GM19025 (cell line): ENCODE measurements around the gene SLC17A5.
"Not testable (repeated sequence)": the region's sequence is repeated elsewhere in the genome, so short reads cannot be mapped to it uniquely, and the experiment has no call there.

Source experiments
- ATAC-seq: cut with Tn5 transposase; IDR thresholded peaks from one replicate; pipeline ENCODE4 v1.9.1; 2021; ENCODE audit warnings: mild to moderate bottlenecking, low read depth, moderate library complexity; ENCODE audit not compliant: unreplicated experiment

The SLC17A5 gene

GRCh38 chr6:73624896-73625295, 28.9 kb downstream of the SLC17A5 start:
- no peak for ATAC-seq

- not testable (repeated sequence) for ATAC-seq
Observed at GRCh38 chr6:73623480-73623879, 30.3 kb downstream of the SLC17A5 start.

GRCh38 chr6:73618082-73618481, 35.7 kb downstream of the SLC17A5 start:
- not testable (repeated sequence) for ATAC-seq

- ATAC-seq: no peak
Observed at GRCh38 chr6:73614802-73615201, 39.0 kb downstream of the SLC17A5 start.

DNA sequence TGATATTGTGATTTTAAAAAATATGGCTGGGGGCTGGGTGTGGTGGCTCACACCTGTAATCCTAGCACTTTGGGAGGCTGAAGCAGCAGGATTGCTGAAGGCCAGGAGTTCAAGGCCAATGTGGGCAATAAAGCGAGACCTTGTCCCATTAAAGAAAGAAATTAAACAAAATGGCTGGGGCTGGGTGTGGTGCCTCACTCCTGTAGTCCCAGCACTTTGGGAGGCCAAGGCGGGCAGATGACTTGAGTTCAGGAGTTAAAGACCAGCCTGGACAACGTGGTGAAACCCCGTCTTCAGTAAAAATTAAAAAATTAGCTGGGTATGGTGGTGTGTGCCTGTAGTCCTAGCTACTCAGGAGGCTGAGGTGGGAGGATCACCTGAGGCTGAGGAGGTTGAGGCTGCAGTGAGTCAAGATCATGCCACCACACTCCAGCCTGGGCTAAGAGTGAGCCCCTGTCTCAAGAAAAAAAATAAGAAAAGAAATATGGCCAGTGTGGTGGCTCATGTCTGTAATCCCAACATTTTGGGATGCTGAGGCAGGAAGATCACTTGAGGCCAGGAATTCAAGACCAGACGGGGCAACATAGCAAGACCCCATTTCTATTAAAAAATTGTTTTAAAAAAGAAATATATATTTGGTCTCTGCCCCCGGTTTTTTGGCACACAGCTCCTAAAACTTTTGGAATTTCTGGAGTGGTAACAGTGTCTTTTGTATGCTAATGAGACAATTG, 39.8 kb downstream of the SLC17A5 start:
- ATAC-seq: no peak

DNA sequence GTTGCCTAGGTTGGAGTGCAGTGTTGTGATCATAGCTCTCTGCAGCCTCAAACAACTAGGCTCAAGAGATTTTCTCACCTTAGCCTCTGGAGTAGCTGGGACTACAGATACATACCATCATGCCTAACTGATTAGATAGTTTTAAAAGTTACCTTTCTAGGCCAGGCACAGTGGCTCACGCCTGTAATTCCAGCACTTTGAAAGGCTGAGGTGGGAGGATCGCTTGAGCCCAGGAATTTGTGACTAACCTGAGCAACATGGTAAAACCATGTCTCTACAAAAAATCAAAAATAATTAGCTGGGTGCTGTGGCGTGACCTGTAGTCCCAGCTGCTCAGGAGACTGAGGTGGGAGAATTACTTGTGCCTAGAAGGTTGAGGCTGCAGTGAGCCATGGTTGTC, 41.2 kb downstream of the SLC17A5 start:
- ATAC-seq: no peak

DNA sequence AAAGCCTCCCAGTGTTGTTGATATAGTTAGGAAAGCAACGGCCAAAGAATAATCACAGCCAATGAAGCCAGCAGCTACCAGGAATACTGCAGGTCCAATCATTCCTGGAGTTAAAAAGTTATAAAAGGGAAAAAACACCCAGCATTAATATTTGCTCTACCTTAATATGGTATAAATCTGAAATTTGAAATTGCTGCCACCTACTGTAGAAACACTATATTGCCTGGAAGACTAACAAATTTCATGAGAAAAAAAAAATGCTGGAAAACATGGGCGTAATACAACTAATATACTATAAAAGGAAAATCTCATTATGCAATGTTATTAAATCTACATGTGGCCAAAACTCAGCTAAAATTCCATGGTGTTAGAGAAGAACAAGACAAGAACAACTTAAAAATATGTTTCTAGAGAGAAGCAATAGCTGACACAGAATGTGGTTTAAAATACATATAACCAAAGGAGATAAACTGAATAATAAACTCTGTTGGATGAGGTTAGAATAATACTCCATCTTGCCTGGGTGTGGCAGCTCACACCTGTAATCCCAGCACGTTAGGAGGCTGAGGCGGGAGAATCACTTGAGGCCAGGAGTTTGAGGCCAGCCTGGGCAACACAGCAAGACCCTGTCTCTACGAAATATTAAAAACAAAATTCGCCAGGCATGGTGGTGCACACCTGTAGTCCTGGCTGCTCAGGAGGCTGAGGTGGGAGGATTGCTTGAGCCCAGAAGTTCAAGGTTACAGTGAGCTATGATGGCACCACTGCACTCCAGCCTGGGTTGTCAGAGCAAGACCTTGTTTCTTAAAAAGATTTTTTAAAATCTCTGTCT, 43.1 kb downstream of the SLC17A5 start:
- ATAC-seq: no peak

- no peak for ATAC-seq
Observed at GRCh38 chr6:73608761-73609160, 45.0 kb downstream of the SLC17A5 start.

DNA sequence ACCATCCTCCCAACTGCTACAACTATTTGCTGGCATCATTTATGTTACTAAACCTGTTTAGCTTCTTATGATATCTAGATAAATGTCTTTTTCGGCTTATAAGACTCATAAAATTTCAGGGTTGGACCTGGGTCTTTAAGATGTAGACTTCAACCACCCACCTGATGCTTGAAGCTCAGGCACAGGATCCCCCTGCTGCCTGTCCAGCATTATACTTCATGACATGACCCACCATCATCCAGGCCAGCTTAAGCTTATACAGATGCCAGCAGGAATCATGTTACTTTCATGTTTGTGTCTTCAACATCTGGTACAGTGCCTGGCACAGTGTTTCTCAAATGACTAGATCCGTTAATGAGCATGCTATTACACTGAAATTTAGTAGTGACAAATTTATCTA, 47.4 kb downstream of the SLC17A5 start:
- no peak for ATAC-seq

GRCh38 chr6:73604461-73604860, 49.3 kb downstream of the SLC17A5 start:
- no peak for ATAC-seq

- ATAC-seq: no peak
Observed at GRCh38 chr6:73604020-73604419, 49.8 kb downstream of the SLC17A5 start.

DNA sequence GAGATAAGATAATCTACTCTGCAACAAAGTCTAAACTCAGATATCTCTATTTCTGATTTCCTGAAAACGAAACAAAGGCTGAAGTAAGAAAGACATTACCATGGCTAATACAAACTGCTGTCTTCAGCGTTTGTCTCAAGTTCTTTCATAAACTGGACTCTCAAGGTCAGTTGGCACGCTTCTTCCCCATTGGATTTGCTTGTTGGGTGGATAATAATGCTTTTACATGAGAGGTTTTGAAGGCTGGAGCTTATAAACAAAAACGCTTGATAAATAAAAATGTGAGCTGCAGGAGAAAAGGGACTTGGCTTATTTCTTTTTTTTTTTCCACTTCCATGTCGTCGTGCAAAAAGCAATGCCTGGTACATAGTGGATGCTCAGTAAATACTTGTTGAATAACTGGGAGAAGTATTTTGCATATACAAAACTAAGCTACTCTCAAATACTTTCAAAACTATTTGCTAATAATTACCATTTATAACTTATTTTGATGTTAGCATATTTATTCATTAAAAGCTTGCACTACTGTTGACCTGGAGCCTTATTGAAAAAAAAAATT, 67.3 kb downstream of the SLC17A5 start:
- ATAC-seq: peak; percentile 15

GRCh38 chr6:73585566-73586415, 68.0 kb downstream of the SLC17A5 start:
- peak; percentile 57 for ATAC-seq

- no peak for ATAC-seq
Observed at GRCh38 chr6:73581293-73581692, 72.5 kb downstream of the SLC17A5 start.

DNA sequence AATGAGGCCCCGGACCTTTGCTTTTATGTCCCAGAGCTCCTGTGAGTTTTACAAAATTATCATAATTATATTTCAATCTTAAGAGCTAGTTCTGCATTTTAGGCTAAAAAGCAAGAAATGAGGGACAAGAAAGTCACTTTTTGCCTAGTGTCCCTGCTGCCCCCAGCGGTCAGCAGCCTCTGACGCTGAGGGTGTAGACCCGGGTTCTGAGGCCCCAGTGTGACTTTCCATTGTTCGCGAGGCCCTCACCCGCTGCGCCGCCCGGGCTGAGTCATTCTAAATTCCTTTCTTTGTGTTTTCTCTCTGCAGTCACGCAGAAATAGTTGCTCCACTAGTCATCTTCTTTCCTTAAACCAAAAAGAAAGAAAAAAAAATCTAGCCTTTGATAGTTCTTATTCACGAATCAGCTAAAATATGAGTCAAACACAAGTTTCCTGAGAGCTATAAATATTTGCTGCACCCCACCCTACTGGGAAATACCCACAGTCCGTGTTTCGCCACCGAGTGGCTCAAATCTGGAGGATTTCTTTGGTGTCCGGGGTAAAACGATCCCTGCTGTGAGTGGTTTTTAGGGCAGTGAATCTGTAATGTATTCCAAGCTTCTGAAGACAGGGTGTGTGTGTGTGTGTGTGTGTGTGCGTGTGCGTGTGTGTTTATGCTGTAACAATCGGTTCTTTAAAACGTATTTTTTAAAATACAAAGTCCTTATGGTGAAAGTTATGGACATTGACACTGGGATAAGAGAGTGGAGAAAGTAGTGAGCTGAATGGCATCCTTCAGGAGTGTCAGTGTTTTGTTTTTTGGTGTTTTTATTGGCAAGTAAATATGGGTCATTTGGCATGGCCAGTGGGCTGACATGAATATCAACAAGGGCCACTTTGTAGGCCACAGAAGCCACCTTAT, 73.3 kb downstream of the SLC17A5 start:
- peak; percentile 81 for ATAC-seq

DNA sequence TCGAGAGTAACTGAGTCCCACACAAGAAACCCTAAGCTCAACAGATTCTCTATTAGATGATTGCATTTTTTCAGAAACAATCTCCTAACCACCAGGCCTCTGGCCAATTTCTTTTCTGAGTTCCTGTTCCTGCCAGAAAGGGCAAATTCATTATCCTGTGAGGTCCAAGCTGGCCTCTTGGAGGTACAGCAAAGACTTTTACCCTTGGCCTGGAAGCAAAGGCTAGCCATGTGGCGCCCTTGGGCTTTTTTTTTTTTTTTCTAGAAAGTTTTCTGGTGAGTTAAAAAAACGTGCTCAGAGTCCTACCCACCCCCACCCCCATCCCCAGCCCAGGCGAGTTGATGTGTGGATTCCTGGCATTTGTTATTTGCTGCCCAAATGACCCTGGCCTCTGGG, 73.9 kb downstream of the SLC17A5 start:
- no peak for ATAC-seq

DNA sequence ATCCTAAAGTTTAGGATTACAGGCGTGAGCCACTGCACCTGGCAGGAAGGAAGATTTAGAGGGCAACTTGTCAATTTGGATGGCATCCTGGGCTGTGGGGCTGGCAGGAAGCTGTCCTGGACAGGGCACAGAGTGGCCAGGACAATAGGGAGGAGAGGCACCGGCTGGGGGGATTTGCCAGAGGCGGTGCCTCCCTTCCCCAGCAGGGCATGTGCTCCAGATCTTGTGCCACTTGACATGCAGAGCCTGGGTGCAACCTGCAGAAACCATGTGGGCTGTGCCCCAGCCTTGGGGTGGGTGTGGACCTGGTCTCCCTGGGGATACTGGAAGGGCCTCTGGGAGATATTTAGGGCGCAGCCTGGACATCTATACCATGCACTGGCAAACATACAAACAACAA, 74.4 kb downstream of the SLC17A5 start:
- no peak for ATAC-seq

DNA sequence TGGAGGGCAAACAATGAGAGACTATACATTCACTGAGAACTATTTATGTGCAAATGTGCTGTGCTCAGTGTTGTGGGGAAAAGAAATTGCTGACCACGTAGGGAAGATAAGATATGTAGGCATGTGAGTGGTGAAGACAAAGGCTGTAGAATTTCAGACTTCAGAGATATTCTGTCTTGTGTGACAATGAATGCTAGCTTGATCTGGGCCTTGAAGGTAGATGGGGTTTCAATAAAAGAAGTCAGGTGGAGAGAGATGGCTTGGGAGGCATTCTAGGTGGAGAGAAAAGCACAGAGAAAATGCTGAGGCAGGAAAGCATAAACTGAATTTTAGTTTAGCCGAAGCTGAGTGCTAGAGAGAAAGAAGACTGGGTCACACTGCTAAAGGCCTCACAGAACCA, 76.1 kb downstream of the SLC17A5 start:
- no peak for ATAC-seq

- ATAC-seq: not testable (repeated sequence)
Observed at GRCh38 chr6:73572531-73572930, 81.3 kb downstream of the SLC17A5 start.
